Erythroblast (primary cell): ENCODE results near the gene UNC13A.

Experiments
- GATA1 ChIP-seq: IDR thresholded peaks from 2 replicates; pipeline ENCODE4 v1.6.1; 2011; ENCODE audit warnings: low read depth, mild to moderate bottlenecking, control low read depth, low read length, moderate library complexity
- POLR2A ChIP-seq: IDR thresholded peaks from 2 replicates; pipeline ENCODE4 v1.6.1; 2011; ENCODE audit warnings: mild to moderate bottlenecking, low read length

DNA sequence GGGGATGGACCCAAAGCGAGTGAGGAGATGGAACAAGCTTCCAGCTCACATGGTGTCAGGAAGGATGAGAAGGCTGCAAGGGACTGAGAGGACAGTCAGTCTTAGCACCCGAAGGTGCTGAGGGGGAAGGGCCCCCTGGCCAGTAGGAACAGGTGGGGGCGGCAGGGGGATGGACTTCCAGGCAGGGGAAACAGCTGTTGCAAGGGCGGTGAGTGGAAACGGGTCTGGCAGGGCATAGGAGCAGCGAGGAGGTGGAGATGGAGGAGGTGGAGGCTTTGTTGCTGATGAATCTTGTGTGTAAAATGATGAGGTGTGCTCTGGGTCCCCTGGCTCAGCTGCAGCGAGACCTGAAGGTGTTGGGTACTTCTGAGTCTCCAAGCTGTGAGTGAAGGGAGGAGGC lies 32.3 kb upstream of the UNC13A start:
- TF ChIP-seq POLR2A (no peak), GATA1 (no peak)
